Sigmoid colon (tissue), 3 donors: ENCODE measurements around the gene SYK.

Experiments used
- POLR2A ChIP-seq, 2 donors: fragments of 450-650 bp; IDR thresholded peaks; one replicate each; pipeline ENCODE4 v1.6.1; 2016; ENCODE audit warnings: antibody characterized with exemption in 2 of 2, mild to moderate bottlenecking in 2 of 2, moderate library complexity in 2 of 2
- TF ChIP-seq, protein P1 (sequence below), 4 experiments: fragments of 450-650 bp in 3 of 4; fragments of 200-600 bp in 1 of 4; IDR thresholded peaks; one replicate each; pipeline ENCODE4 v1.5.1; 2016 to 2019; ENCODE audit warnings: antibody characterized with exemption in 4 of 4, mild to moderate bottlenecking in 3 of 4, moderate library complexity in 2 of 4

DNA sequence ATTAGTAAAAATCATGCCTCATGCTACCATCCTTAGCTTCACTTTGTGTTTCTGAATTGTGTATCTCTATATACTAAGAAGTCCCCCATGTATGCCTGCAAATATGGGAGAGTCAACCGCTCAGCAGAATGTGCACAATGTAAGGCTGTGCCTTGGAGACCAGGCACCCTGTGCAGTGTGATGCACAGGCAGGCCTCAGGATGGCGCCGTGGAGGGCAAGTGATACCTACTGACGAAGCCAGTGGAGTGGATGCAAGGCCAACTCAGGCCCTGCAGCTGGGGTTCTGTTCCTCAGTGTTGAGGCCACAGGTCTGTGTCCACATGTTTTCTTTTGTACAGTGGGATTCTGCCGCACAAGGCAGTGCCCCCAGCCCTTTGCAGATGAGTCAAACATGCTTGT, 28.4 kb downstream of the SYK start:
- TF ChIP-seq, protein P1, sequence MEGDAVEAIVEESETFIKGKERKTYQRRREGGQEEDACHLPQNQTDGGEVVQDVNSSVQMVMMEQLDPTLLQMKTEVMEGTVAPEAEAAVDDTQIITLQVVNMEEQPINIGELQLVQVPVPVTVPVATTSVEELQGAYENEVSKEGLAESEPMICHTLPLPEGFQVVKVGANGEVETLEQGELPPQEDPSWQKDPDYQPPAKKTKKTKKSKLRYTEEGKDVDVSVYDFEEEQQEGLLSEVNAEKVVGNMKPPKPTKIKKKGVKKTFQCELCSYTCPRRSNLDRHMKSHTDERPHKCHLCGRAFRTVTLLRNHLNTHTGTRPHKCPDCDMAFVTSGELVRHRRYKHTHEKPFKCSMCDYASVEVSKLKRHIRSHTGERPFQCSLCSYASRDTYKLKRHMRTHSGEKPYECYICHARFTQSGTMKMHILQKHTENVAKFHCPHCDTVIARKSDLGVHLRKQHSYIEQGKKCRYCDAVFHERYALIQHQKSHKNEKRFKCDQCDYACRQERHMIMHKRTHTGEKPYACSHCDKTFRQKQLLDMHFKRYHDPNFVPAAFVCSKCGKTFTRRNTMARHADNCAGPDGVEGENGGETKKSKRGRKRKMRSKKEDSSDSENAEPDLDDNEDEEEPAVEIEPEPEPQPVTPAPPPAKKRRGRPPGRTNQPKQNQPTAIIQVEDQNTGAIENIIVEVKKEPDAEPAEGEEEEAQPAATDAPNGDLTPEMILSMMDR (IDR thresholded peaks at IDR 0.05), result no peak
- no peak for TF ChIP-seq POLR2A (IDR thresholded peaks at IDR 0.05)
